HG03460 (cell line): ENCODE measurements around the gene XYLB.
"Not testable (repeated sequence)": the region's sequence is repeated elsewhere in the genome, so short reads cannot be mapped to it uniquely, and the experiment has no call there.

Source experiments
- ATAC-seq: cut with Tn5 transposase; IDR thresholded peaks from one replicate; pipeline ENCODE4 v1.9.1; 2021; ENCODE audit not compliant: unreplicated experiment

The XYLB gene

GRCh38 chr3:38320638-38321037, 25.9 kb upstream of the XYLB start:
- ATAC-seq, result not testable (repeated sequence)

- ATAC-seq, result no peak
These were observed 23.5 kb upstream of the XYLB start for GRCh38 chr3:38323060-38323459.

GRCh38 chr3:38325256-38325655, 21.3 kb upstream of the XYLB start:
- ATAC-seq, result no peak

- no peak for ATAC-seq
These were observed 19.1 kb upstream of the XYLB start for GRCh38 chr3:38327335-38328009.

GRCh38 chr3:38331257-38332022, 15.1 kb upstream of the XYLB start:
- no peak for ATAC-seq

- ATAC-seq, result no peak
These were observed 14.4 kb upstream of the XYLB start for GRCh38 chr3:38332201-38332600.

- no peak for ATAC-seq
These were observed 12.2 kb upstream of the XYLB start for GRCh38 chr3:38334142-38335055.

- no peak for ATAC-seq
These were observed 11.3 kb upstream of the XYLB start for GRCh38 chr3:38335263-38335662.

GRCh38 chr3:38337703-38338102, 8.9 kb upstream of the XYLB start:
- no peak for ATAC-seq

- no peak for ATAC-seq
These were observed 2.6 kb upstream of the XYLB start for GRCh38 chr3:38343797-38344594.

GRCh38 chr3:38345879-38346586, 552 bp upstream of the XYLB start:
- no peak for ATAC-seq

- ATAC-seq, result no peak
These were observed 1.0 kb downstream of the XYLB start for GRCh38 chr3:38347421-38348200.

- ATAC-seq, result no peak
These were observed 2.3 kb downstream of the XYLB start for GRCh38 chr3:38348903-38349302.

- no peak for ATAC-seq
These were observed 3.2 kb downstream of the XYLB start for GRCh38 chr3:38349684-38350359.

- ATAC-seq, result no peak
These were observed 6.6 kb downstream of the XYLB start for GRCh38 chr3:38353151-38353550.

GRCh38 chr3:38354588-38355330, 8.2 kb downstream of the XYLB start:
- ATAC-seq, result no peak

GRCh38 chr3:38359038-38359437, 12.5 kb downstream of the XYLB start:
- no peak for ATAC-seq

GRCh38 chr3:38360345-38360744, 13.8 kb downstream of the XYLB start:
- ATAC-seq, result no peak
